Calu3 (cell line): ENCODE measurements around the gene MYOM1. TPM values are rescaled to one million over a fixed set of nuclear protein-coding genes. Genes with fewer than 3 reads are reported as not detected.

Source experiments
- Bru-seq: library from RNA; stranded (reverse); fragments of 400-500 nt; gene quantifications from one replicate; lab custom pipeline; 2021; lab: Mats Ljungman, UMichigan
- BruChase-seq, 2 experiments: library from RNA; stranded (reverse); fragments of 400-500 nt; gene quantifications; one replicate each; lab custom pipeline; 2021; lab: Mats Ljungman, UMichigan
- BruUV-seq: library from RNA; stranded (reverse); fragments of 400-500 nt; replicated peaks from 2 replicates; lab custom pipeline; 2021; lab: Mats Ljungman, UMichigan
- CTCF ChIA-PET: fragments of 300-600 bp; sonication (Branson Sonifier 250); formaldehyde crosslinking; loops from one replicate; lab custom pipeline; 2022; ENCODE audit warnings: antibody characterized with exemption; lab: Charles Lee
- DNase-seq: peaks from one replicate; pipeline ENCODE4 v3.0.0; 2022
- H3K27ac Mint-ChIP-seq: one replicate; pipeline ENCODE4 v1.8.0; 2022; ENCODE audit warnings: mixed read lengths; ENCODE audit not compliant: unreplicated experiment
- H3K27me3 Mint-ChIP-seq: one replicate; pipeline ENCODE4 v1.8.0; 2022; ENCODE audit warnings: mixed read lengths; ENCODE audit not compliant: unreplicated experiment
- H3K36me3 Mint-ChIP-seq: one replicate; pipeline ENCODE4 v1.8.0; 2022; ENCODE audit warnings: mild to moderate bottlenecking, moderate library complexity, mixed read lengths; ENCODE audit not compliant: insufficient read depth, unreplicated experiment
- H3K4me1 Mint-ChIP-seq: one replicate; pipeline ENCODE4 v1.8.0; 2022; ENCODE audit warnings: mild to moderate bottlenecking, low read depth, mixed read lengths; ENCODE audit not compliant: unreplicated experiment
- H3K4me3 Mint-ChIP-seq: one replicate; pipeline ENCODE4 v1.8.0; 2022; ENCODE audit warnings: mild to moderate bottlenecking, low read depth, moderate library complexity, mixed read lengths; ENCODE audit not compliant: unreplicated experiment
- H3K9me3 Mint-ChIP-seq: one replicate; pipeline ENCODE4 v1.8.0; 2022; ENCODE audit warnings: low read depth, mixed read lengths; ENCODE audit not compliant: unreplicated experiment
- CTCF ChIP-seq: fragments of 200-600 bp; IDR thresholded peaks from one replicate; pipeline ENCODE4 v1.8.0; 2022; ENCODE audit warnings: antibody characterized with exemption; ENCODE audit not compliant: unreplicated experiment
- intact Hi-C: fragments of 100-400 bp; cut with micrococcal nuclease; formaldehyde crosslinking; loops from one replicate; pipeline ENCODE4 v1.10.0; 2022; ENCODE audit not compliant: unreplicated experiment
- long read RNA-seq: library from polyadenylated mRNA; stranded (forward); transcript quantifications from one replicate; pipeline ENCODE4 v2.0.0, GENCODE V29; 2022
- total RNA-seq: library from RNA; stranded (reverse); gene quantifications from 2 replicates; pipeline ENCODE4 v1.2.3, GENCODE V29; 2022

Gene MYOM1
- total RNA-seq = 16.5 and 20.4 TPM in 2 replicates
- Bru-seq, nascent RNA = percentile 72 among the genes with signal in this experiment
- percentile 58 among the genes with signal in this experiment for BruChase-seq, experiment 1, labeled RNA remaining after a 6-hour chase
- BruChase-seq, experiment 2, labeled RNA remaining after a 2-hour chase = percentile 58 among the genes with signal in this experiment
- long read RNA-seq, partial matches to known transcripts = 8 of 14 reads
- long read RNA-seq, other reads (novel, unspliced or antisense) = 6 of 14 reads

- BruUV-seq = no TSS peak
- Mint-ChIP-seq H3K36me3 (peaks cover 3% of the 10 kb centered on the region), H3K27me3 (no peaks in the 10 kb centered on the region), H3K4me1 (peaks cover 43% of the 10 kb centered on the region), H3K4me3 (no peak within 1 kb of the TSS), H3K27ac (no peak within 1 kb of the TSS), H3K9me3 (peaks cover 4% of the 10 kb centered on the region)
- no peak for DNase-seq
- intact Hi-C loops = no loop called here
- no peak for TF ChIP-seq CTCF
- CTCF ChIA-PET = no interaction called here
These were observed at the start of gene MYOM1 for GRCh38 chr18:3219631-3220335. Gene MYOM1, minus strand, starts transcription at chr18:3219968. Its CDS starts 4,745 bp downstream, at chr18:3215223.

GRCh38 chr18:3269241-3269913 is 49.6 kb upstream of the MYOM1 start:
- no peak for TF ChIP-seq CTCF
- CTCF ChIA-PET = no interaction called here
- intact Hi-C loops = no loop called here
- Mint-ChIP-seq H3K4me3 (peak overlapping the region; percentile 5), H3K27ac (peak overlapping the region; percentile 21), H3K4me1 (peaks cover 68% of the 10 kb centered on the region), H3K36me3 (peaks cover 55% of the 10 kb centered on the region), H3K9me3 (no peaks in the 10 kb centered on the region), H3K27me3 (no peaks in the 10 kb centered on the region)
- DNase-seq = no peak
- no TSS peak for BruUV-seq

- intact Hi-C loops = no loop called here
- Mint-ChIP-seq H3K27ac (no peak overlapping the region), H3K4me1 (peaks cover 70% of the 10 kb centered on the region), H3K36me3 (peaks cover 55% of the 10 kb centered on the region), H3K9me3 (no peaks in the 10 kb centered on the region), H3K27me3 (no peaks in the 10 kb centered on the region), H3K4me3 (peak overlapping the region; percentile 40)
- DNase-seq = no peak
- TF ChIP-seq CTCF = no peak
- no TSS peak for BruUV-seq
- CTCF ChIA-PET = no interaction called here
These were observed 48.5 kb upstream of the MYOM1 start for GRCh38 chr18:3268306-3268705.

- Mint-ChIP-seq H3K27ac (no peak overlapping the region), H3K4me3 (peak overlapping the region; percentile 81), H3K36me3 (peaks cover 64% of the 10 kb centered on the region), H3K4me1 (peaks cover 59% of the 10 kb centered on the region), H3K9me3 (no peaks in the 10 kb centered on the region), H3K27me3 (no peaks in the 10 kb centered on the region)
- intact Hi-C loops = no loop called here
- no peak for TF ChIP-seq CTCF
- no TSS peak for BruUV-seq
- CTCF ChIA-PET = interaction anchor here (2.3 kb wide), 1 partner anchor 13 kb away, joined by 5 read pairs; no protein-coding TSS in a partner anchor
- no peak for DNase-seq
These were observed 46.4 kb upstream of the MYOM1 start for GRCh38 chr18:3266062-3266608.
